Middle frontal gyrus (tissue), 1 donor: Measurements from ENCODE around the gene PRKCE.
"Not testable (repeated sequence)": the region's sequence is repeated elsewhere in the genome, so short reads cannot be mapped to it uniquely, and the experiment has no call there.

ENCODE experiments used
- DNase-seq: peaks from one replicate; pipeline ENCODE4 v3.0.0-alpha.2; 2015; ENCODE audit warnings: low spot score; ENCODE audit errors: extremely low spot score

The PRKCE gene

GRCh38 chr2:45664635-45665261, 13.3 kb downstream of the PRKCE start:
- no peak for DNase-seq

DNA sequence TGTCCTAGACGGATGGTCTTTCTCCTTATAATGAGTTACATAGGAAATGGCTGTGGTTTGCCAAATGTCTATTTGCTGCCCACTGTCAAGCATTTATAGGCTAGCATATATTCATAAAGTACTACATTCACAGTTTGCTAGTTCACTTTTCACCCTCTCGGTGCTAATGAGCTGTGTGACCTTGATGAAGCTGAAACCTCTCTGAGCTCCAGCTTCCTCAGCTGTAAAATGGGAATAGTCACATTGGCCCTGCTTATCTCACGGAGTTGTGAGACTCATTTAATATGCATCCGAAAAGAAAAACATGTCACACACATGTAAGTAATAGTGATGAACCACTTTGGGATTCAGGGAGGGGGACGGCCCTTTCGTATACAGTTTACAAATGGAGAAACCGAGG, 17.0 kb downstream of the PRKCE start:
- DNase-seq, result no peak

DNA sequence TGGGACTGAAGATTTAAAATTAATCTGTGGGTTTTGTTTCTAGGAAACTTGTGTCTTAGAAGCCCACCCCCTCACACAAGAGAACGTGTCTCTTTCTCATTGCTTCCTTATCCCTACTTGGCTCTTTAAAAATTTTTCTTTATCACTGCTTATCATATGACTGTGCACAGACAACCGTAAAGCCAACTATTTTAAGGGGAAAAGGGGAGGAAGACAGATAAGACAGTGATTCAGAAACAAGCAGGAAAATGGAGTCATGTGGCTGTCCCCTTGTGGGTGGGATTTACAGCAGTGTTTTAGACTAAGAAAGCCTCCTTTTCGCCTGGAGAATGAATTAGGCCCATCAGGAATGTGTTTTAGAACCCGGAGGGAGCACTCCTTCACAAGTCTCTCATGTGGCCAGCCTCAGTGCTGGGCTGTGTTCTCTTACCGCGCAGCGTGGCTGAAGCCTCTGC, 17.6 kb downstream of the PRKCE start:
- DNase-seq, result no peak

GRCh38 chr2:45670646-45671045, 19.2 kb downstream of the PRKCE start:
- DNase-seq, result no peak

GRCh38 chr2:45672138-45672537, 20.7 kb downstream of the PRKCE start:
- DNase-seq, result no peak

DNA sequence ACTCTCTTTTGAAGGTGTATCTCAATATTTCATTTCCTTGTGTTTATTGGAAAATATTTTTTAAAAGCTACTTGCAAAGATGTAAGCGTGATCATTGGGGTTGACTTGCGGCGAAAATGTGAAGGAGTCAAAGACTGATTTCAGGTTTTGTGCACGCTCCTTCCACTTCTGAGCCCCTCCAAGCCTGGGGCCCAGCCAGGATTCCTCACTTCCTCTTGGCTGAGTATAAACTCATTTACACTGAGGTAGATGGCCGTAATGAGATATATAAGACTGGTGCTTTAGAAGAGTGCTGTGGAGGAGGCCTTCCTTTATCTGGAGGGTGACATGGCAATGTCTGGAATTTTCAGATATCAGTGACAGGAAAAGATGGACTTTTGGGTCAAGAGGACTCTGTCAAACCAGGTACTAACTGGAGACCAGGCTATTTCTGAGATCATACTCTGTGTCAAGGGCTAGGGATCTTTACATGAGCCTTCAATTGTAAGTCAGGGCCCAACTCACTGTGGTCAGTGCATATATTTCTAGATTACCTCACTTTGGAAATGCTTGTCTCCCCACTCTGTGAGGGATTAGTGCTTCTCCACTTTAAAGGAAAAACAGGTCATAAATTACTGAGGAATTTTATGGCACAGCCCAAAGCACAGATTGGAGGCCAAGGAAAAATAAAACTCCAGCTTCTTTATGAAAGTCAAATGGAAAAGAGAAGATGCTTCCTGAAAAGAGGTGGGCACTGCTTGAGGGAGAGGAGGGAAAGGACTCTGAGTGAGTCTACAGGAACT, 22.8 kb downstream of the PRKCE start:
- DNase-seq, result no peak

DNA sequence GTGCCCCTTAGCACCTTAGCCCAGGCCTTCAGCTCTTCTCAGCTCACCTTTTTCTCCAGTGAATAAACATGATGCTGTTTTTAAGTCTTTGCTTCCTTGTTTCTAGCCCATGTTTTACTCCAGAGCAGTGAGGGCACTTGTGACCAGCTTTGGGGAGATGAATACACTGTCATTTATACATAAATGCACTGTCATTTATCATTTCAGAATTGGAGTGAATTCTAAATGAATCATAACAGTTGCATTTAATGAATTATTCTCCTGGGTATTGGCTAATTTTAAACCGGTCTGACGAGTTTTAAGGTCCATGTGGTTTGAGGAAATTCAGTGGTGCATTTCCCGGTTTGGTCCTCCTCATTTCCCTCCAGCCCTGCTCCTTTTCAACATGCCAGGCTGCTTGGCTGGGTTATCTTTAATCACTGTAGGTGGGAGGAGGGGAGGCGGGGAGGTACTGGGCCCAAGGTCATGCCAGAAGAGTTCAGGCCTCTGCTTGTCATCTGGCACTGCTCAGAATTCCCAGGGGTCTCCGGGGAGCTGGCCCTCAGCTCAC, 23.9 kb downstream of the PRKCE start:
- no peak for DNase-seq

DNA sequence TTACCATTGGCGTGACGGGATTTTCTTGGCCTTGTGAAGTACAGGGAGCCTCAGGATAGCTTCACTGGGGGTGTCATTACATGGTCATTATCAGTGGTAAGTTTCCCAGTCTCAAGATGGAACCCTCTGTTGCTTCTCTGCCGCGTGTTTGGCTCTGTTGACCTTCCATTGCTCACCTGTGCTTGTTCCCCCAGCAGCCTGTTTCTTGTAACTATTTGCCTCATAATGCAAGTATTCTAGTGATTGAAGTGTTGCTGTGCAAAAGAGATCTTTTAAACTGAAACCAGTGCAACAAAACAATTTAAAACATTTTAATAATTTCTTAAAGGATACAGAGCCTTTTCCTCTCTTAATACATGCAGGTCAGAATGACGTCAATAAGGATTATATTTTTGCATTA, 24.6 kb downstream of the PRKCE start:
- DNase-seq, result no peak

GRCh38 chr2:45678791-45679348, 27.4 kb downstream of the PRKCE start:
- no peak for DNase-seq

- DNase-seq, result no peak
These were observed 29.0 kb downstream of the PRKCE start for GRCh38 chr2:45680351-45680967.

DNA sequence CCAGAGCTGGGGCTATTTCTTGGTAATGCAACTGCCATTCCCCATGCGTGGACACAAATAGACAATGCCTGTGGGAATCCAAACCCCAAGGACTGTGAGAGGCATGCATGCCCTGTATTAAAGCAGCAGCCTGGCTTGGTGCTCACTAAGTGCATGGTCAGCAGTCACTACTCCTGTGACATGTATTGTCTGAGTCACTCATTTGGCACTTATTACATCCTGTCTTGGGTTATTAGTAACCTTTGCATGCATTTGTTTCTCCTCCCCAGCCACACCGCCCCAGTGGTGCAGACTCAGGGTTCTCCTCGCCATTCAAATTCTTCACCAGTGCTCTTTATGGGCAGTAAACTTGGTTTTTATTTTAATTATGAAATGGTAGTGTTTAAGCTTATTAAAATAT, 30.2 kb downstream of the PRKCE start:
- no peak for DNase-seq

GRCh38 chr2:45683292-45683691, 31.8 kb downstream of the PRKCE start:
- DNase-seq, result no peak

DNA sequence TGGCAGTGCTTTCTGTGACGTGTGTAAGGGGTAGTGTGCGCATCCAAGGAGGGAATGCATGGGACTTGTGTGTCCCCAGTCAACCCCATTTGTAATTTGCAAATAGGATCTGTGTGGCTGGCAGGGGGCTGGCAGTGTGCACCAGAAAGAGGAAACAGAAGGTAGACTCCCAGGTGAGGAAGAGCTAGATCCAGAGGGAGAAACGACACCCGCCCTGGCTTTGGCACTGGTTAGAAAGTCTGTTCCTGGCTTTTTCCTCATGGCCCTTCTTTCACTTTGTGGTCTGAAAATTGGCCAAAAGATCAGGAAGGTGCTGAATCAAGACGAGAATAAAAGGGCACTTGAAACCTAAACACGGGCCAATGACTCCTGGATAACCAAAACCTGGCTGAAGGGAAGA, 33.3 kb downstream of the PRKCE start:
- no peak for DNase-seq

GRCh38 chr2:45685260-45685659, 33.8 kb downstream of the PRKCE start:
- DNase-seq, result no peak

DNA sequence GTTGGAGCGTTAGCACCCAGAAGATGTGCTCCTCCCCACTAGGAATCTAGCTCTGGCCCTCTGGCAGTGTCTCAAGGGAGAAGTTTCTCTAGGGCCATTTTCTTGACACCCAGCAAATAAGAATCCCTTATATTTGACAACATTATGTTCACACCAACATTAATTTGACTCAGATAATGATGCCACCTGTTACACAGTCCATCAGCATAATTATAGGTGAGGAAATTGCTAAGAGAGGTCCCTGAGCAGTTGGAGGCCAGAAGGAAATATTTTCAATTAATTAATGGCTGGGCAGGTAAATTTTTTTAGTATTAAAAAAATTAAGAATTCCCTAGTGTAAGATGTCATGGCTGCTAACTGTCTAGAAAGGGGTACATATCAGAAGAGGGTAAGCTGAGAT, 36.5 kb downstream of the PRKCE start:
- no peak for DNase-seq

GRCh38 chr2:45688479-45689298, 37.2 kb downstream of the PRKCE start:
- no peak for DNase-seq

DNA sequence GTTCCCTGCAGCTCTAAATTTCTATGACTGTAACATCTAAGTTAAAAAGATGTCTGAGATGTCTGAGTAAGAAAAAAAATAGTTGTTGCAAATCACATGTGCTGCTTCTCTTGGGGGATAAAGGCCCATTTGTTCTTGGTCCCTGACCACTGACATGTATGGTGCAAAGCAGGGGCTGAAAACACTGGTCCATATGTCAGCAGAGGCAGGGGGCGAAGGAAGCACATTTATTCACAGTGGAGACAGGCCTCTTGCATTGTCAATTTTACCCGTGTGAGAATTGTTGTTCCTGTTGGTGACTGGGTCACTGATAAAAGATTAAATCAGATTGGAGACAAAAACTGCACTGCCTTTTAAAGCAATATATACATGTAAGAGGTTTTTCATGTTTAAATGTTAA, 38.8 kb downstream of the PRKCE start:
- no peak for DNase-seq

GRCh38 chr2:45691171-45691999, 39.9 kb downstream of the PRKCE start:
- DNase-seq, result peak; percentile 40

DNA sequence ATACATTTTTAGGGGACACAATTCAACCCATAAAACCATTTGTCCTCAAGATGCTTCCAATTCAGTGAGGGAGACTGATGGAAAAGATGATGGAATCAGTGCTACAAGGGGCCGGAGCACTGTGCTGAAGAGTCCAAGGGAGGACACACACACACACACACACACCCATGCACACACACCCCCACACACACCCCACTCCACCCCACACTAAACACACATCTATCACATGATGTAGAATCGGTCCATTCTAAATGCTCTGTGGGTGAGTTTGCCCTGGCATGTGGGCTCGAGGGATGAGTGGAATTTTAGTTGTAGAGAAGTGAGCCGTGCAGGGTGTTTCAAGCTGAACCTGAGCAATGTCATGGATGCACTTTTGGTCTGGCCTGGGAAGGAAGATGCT, 41.1 kb downstream of the PRKCE start:
- DNase-seq, result no peak

DNA sequence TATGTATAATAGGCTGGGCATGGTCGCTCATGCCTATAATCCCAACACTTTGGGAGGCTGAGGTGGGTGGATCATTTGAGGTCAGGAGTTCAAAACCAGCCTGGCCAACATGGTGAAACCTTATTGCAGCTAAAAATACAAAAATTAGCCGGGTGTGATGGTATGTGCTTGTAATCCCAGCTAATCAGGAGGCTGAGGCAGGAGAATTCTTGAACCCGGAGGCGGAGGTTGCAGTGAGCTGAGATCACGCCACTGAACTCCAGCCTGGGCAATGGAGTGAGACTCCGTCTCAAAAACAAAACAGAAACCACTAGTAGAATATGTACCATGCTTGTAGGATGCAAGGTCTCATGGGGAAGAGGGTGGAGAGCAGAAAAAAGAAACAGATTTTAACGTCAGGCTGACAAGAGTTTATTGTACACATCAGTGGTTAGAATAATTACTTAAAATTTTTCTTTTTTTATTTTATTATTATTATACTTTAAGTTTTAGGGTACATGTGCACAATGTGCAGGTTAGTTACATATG, 44.1 kb downstream of the PRKCE start:
- DNase-seq, result not testable (repeated sequence)
